COLO668 (cell line): ENCODE measurements around the gene CTAGE4.
"Not testable (repeated sequence)": the region's sequence is repeated elsewhere in the genome, so short reads cannot be mapped to it uniquely, and the experiment has no call there.

Experiments used
- DNase-seq: peaks from one replicate; lab custom pipeline; 2025; ENCODE audit not compliant: unreplicated experiment; lab: John Stamatoyannopoulos, UW

The CTAGE4 gene

GRCh38 chr7:144183166-144183565, at the start of gene CTAGE4:
Gene CTAGE4, plus strand, starts transcription at chr7:144183466. Its CDS starts 38 bp downstream, at chr7:144183504.
- DNase-seq, result not testable (repeated sequence)

DNA sequence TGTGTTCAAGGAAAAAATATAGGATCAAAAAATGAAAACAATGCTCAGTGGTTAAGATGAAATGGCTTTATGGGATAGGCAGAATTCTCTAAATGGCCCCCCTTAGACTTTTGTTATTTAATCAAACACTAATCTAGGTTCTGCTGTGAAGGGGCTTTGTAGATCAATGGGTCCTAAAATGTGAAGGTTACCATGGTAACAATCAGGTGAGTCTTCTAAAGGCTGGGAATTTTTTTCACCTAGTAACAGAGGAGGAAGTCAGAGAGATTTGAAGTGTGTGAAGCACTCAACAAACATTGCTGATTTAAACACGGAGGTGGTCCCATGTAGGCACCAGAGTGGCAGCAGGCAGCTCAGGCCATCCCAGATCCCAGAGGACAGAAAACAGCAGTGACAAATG, 49.1 kb upstream of the CTAGE4 start:
- DNase-seq, result no peak

GRCh38 chr7:144137501-144137900, 45.8 kb upstream of the CTAGE4 start:
- DNase-seq, result no peak

DNA sequence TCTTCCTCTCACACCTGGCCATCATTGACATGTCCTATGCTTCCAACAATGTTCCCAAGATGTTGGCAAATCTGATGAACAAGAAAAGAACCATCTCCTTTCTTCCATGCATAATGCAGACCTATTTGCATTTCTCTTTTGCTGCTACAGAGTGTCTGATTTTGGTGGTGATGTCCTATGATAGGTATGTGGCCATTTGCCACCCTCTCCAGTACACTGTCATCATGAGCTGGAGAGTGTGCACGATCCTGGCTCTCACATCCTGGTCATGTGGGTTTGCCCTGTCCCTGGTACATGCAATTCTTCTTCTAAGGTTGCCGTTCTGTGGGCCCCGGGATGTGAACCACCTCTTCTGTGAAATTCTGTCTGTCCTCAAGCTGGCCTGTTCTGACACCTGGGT, 41.1 kb upstream of the CTAGE4 start:
- no peak for DNase-seq

DNA sequence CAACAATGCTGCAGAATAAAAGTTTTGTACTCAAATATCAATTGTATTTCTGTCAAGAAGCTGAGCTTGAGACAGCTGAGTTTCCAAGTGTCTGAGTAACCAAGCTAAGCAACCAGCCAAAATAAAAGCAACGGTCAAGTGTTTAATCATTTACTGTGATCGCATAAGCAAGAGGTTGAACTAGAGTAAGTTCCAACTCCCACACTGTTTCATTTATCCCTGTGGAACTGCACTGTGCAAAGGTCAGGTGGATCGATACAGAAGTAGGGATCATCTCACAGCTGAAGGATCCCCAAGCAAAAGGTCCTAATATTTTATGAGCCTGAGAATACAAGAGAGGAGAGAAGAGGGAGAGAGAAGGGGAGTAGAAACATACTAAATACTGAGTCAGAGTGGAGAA, 38.8 kb upstream of the CTAGE4 start:
- no peak for DNase-seq

DNA sequence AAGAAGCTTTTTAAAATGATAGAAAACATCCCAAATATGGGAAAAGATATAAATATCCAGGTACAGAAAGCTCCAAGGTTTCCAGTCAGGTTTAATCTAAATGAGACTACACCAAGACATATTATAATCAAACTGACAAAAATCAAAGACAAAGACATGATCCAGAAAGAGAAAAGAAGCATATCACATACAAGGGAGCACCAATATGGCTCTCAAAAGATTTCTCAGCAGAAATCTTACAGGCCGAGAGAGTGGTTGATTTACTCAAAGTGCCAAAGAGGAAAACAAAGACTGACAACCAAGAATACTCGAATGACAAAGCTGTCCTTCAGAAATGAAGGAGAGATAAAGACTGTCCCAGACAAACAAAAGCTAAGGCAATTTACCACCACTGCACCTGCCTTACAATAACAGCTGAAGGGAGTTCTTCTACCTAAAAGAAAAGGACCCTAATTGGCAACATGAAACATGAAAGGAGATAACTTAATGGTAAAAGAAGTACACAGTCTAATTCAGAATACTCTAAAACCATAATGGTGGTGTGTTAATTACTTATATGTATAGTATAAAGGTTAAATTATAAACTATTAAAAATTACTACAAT, 34.9 kb upstream of the CTAGE4 start:
- no peak for DNase-seq

GRCh38 chr7:144158861-144159260, 24.4 kb upstream of the CTAGE4 start:
- no peak for DNase-seq

- DNase-seq, result no peak
These were observed 18.5 kb upstream of the CTAGE4 start for GRCh38 chr7:144164784-144165183.

- not testable (repeated sequence) for DNase-seq
These were observed 11.5 kb upstream of the CTAGE4 start for GRCh38 chr7:144171594-144172350.

GRCh38 chr7:144174613-144175012, 8.7 kb upstream of the CTAGE4 start:
- no peak for DNase-seq

GRCh38 chr7:144178380-144179164, 4.7 kb upstream of the CTAGE4 start:
- not testable (repeated sequence) for DNase-seq

DNA sequence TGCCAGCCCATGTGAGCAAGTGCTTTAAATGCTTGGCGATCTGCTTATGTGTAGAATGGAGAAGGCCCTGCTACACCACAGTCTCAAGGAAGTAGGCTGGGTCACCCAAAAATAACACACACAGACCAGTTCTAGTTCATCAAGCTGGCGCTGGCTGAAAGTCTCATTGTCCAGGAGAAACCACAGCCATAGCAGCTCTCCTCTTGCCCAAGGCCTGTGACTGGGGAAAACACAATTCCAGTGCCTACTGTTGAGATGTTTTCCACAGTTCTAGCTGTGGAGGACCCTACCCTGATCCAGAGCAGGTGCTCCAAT, 4.1 kb upstream of the CTAGE4 start:
- DNase-seq, result not testable (repeated sequence)

DNA sequence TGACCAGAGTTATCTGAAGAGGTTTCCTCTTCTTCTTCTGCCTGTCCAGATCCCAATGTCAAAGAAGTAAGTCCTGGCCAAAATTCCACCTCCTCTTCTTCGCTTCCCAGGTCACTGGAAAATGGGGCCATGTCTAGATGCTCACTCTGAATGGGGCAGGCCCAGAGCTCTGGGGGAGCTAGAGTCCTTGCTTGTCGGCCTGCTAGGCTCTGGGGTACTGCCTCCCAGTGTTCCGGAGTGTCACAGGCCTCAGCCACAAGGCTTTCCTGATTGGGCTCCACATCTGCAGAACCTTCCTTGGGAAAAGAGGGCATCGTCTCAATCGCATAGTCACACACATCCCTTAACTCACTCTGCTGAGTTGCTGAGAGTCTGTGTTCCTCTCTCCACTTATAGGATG, 4.6 kb downstream of the CTAGE4 start:
- not testable (repeated sequence) for DNase-seq

GRCh38 chr7:144188578-144189171, 5.4 kb downstream of the CTAGE4 start:
- not testable (repeated sequence) for DNase-seq

DNA sequence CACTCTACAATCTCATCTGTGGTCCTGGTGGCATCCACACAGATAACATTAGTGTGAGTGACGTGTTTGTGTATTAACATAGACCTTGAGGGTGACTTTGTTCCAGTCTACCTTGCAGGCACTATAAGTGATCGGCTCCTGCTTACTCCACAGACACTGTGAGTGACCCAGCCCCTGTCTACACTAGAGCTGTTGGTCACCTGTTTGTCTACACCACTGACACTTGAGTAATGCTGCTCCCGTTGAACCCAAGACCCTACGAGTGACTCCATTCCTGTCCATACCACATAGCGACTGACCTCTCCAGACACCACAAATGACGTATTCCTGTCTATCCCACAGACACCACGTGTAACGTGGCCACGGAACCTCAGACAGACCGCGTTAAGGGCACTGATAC, 10.5 kb downstream of the CTAGE4 start:
- not testable (repeated sequence) for DNase-seq

DNA sequence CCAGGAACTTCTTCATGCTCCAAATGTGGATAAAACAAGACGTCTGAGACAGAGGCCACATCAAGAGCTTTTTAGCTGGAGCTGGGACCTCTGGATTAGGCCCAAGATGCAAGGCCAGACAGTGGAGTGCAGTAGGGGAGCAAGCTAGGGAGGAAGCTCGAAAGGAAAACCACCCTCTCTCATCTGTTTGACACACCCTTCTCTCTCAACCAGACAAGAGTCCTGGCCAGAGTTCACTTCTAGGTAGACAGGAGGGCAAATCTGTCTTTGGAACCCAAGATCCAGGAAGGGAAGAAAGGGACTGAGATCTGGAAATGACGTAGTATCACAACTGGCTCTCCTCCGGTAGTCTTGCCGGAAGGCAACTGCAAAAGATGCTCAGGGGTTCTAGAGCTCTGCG, 11.2 kb downstream of the CTAGE4 start:
- DNase-seq, result not testable (repeated sequence)

DNA sequence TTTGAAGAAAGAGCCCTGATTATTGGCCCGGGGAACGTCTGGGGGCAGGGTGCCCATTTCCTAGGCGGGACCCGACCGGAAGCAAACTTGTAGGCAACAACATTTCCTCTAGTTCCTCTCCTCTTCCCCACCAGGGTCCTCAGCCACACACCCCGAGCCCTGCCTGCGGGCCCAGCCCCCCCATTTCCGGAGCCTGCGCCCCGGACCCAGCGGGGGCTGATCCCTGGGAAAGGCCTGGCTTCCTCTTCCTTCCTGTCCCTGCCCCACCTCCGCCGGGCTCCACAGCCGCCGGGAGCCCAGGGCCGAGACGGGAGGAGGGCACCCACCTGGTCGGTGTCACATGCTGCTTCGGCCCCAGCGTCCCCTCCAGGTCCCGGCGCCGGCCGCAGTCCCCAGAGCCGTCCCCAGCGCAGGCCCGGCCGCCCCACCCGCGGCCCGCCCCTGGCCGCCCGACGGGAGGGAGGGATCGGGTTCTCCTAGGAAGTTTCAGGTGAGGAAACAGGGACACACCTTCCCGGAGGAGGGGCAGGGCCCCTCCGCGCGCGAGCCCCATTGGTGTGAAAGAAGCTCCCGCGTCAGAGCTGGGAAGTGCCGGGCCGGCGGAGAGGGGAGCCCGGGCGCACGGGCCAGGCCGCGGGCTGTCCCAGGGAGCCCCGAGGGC, 12.1 kb downstream of the CTAGE4 start, which contains the start of gene ARHGEF35:
TSS of gene ARHGEF35 (minus strand) at position 622 of the 661 bp plus-strand sequence. CDS start 7,450 bp downstream, outside the sequence.
- not testable (repeated sequence) for DNase-seq

DNA sequence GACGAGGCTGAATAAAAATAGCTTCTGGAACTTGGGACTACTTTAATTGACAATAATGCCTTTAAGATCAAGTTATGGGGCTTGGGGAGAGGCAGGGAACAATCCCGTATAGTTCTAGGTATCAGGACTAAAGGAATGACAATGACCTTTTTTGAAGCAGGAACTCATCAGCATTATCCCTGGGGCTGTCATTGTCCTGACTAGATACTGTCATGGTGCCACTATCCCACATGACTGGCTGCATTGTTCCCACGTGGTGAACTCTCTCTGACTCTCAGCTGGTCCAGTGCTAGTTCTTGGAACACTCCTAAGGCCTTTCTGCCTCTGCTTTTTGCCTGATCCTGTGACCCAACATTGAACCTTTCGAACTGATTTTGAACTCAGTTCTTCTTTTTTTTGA, 15.7 kb downstream of the CTAGE4 start:
- not testable (repeated sequence) for DNase-seq

DNA sequence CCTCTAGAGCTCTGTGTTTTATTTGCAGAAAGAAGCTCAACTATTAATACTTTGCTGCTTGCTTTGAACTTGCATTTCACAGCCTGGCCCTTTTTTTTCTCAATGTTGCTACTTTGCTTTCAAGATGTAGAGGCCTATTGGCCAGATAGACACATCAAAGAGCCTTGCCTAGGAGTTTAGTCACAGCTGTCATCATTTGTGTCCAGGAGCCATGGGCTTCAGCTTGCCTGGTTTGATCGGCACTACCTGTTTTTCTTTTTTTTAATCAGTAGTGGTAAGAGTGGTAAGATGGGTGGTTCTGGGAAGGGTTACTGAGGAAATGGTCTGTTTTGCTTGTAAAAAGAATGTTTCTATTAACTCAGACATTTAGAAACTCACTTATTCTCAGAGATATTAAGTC, 18.7 kb downstream of the CTAGE4 start:
- not testable (repeated sequence) for DNase-seq

GRCh38 chr7:144203086-144203485, 19.8 kb downstream of the CTAGE4 start:
- DNase-seq, result not testable (repeated sequence)

DNA sequence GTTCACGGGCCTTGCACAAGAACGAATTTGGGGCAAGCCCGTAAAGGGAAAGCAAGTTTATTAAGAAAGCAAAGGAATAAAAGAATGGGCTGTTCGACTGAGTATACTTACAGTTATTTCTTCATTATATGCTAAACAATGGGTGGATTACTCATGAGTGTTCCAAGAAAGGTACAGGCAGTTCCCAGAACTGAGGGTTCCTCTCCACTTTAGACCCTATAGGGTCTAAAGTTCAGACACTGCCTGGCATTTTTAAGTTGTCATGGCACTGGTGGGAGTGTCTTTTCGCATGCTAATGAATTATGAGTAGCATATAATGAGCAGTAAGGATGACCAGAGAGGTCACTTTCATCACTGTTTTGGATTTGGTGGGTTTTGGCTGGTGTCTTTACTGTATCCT, 22.0 kb downstream of the CTAGE4 start:
- DNase-seq, result not testable (repeated sequence)
